ENCODE data around the gene TMC6.

The TMC6 gene

DNA sequence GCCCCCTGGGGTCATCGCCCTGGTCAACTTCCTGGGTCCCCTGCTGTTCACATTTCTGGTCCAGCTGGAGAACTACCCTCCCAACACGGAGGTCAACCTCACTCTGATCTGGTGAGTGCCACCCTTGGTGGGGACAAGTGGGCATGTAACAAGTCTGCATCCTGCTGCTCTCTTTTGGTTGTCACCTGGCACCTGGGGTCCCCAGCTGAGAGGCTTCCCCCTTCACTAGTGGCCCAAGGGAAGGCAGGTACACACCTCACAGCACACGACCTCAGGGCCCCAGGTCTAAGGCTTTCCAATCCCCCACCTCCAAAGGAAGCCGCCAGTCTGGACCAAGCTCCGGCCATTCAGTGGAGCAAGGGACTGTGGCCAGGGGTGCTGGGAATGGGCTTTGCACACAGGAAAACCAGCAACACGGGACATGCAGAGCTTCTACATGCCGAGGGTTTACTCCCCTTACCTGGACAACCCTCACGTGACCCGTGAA, 6.4 kb upstream of the TMC6 start:
- no peak for DNase-seq

DNA sequence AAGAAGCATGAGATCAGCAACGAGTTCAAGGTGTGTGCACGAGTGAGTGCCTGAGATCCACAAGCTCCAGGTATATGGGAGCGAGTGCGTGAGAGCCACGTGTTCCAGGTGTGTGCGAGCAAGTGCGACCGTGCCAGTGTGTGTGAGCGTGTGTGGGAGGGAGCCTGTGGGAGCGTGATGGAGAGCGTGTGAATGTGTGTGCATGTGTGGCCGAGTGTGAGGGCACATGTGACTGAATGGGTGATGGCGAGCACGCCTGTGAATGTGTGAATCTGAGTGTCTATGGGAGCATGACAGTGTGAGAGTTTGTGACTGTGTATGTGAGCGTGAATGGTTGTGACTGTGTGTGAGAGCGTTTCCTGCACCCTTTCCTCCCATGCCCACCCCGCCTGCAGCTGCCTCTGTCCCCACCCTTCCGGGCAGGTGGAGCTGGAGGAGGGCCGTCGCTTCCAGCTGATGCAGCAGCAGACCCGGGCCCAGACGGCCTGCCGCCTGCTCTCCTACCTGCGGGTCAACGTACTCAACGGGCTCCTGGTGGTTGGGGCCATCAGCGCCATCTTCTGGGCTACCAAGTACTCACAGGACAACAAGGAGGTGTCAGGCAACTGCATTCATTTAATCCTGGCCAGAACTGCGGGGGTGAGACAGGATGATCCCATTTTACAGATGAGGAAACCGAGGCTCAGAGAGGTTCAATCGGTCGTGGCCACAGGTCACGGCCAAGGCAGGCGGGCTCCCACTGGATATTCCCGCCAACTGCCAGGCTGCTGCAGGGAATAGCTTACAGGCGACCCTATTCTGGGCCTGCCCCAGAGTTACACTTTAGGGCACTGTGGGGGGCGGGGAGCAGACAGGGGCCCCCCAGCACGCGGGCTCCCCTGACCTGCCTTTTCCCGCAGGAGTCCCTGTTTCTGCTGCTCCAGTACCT, 5.7 kb upstream of the TMC6 start:
- no peak for DNase-seq

DNA sequence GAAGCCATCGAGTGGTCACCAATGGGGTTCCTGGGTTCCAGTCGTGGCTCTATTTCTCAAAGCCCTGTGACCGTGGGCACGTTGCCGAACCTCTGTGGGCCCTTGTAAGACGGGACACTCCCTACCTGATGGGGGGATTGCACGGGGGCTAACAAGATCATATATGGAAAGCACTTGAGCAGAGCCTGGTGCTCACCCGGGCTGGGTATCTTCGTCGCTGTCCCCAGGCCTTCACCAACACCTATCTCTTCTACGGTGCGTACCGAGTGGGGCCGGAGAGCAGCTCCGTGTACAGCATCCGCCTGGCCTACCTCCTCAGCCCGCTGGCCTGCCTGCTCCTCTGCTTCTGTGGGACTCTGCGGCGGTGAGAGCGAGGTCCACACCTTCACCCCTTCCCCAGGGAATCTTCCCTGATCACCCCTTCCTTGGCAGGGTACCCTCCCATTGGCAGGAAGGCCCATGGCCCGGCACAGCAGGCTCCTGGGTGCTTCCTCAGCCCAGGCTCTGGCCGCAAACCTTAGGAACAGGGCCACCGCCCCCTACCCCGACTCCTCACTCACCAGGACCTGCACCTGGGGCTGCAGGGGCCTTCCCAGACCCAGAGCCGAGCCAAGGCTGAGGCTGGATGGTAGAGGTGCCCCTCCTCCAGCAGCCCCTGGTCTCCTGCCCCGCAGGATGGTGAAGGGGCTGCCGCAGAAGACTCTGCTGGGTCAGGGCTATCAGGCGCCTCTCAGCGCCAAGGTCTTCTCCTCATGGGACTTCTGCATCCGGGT, 4.8 kb upstream of the TMC6 start:
- DNase-seq, result no peak

DNA sequence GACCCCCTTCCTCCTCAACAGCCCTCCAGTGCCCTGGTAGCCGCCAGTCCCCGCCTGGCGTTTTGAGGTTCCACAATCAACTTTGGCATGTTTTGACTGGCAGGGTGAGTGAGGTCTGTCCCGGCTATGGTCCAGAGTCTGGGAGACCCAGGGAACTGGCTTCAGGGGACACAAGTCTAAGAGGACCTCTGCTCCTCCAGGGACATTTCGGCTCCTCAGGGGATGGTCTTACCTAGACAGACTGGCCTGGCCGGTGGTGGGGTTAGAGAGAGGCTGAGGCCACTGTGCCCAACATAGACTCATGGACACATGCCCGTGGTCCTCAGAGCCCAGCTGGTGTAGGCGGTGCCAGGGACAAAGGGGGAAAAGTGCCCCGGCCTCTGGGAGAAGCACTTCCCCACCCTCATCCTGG, 4.2 kb upstream of the TMC6 start:
- no peak for DNase-seq

DNA sequence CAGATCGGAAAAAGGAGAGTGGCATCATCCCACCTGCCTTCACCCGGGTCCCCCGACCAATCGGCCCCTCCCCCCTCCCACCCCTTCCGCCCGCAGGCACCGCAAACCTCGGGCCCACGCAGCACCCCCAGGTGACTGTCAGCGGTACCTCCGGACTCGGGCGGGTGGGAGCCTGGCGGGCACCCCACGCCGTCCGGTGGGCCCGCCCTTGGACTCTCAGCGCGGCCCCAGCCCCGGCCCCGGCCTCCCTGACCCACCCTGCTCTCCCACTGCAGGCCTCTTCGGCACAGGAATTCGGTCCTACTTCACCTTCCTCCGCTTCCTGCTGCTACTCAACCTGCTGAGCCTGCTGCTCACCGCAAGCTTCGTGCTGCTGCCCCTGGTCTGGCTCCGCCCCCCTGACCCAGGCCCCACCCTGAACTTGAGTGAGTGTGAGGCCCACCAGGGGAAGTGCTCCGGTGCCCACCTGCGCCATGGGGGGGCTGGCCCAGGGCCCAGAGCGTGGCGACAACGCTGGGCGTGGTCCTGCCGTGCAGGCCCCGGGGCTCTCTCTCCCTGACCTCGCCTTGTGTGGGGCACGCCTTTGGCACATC, 3.6 kb upstream of the TMC6 start:
- no peak for DNase-seq

DNA sequence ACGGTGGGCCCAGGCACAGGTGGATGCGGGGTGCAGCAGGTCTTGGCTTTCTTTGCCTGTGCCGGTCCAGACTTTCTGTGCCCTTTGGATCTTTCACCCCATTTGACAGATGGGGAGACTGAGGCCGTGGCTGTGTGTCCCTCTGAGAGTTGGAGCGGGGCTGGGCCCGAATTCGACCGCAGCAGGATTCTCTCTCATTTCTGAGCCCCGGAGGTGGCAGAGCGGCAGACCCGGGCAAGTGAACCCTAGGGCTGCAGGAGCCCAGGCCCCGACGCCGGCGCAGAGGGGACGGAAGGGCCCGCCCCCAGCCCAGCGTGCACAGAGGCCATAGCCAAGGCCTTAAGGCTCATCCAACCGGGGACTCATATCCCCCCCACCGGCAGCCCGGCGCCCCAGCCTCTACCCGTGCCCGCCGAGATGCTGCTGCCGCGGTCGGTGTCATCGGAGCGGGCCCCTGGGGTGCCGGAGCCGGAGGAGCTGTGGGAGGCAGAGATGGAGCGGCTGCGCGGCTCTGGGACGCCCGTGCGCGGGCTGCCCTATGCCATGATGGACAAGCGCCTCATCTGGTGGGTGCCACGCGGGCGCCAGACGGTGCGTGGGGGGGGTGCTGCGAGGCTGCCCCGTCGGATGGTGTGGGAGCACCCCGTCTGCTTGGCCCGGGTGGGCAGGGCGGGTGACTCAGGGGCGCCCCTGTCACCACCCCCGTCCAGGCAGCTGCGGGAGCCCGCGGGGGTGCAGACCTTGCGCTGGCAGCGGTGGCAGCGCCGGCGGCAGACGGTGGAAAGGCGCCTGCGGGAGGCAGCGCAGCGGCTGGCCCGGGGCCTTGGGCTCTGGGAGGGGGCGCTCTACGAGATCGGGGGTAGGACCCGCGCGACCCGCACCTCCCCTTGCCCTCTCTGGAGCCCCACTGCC, 2.9 kb upstream of the TMC6 start:
- DNase-seq, result no peak

DNA sequence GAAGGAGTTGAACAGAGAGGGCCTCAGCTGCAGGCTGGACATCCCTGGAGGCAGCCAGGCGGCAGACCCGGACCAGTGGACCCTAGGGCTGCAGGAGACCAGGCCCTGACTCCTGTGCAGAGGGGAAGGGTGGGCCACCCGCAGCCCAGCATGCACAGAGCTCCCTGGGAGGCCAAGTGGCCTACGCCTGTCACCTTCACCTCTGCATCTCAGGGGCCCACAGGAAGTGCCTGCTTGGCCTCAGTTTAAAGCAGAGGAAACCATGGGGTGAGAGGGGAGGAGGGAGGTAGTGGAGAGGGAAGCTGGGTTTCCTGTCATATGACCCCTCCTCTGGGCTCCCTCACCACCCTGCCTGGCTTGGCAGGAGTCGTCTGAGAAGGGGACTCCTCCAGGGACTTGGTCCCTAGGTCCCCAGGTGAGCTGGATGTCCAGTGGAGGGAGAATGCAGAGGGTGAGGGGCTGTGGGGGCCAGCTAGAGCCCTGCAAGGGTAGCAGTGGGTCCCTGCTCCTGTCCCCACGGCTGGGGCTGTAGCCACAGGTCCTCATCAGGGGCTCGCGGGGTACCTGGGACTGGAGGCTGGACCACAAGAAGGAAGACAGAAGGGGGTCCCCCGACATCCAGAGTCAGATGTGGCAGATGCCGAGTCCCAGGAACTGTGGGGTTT, 2.0 kb upstream of the TMC6 start, which contains the start of gene TMC8:
Gene TMC8, plus strand, starts transcription at position 335 of the 665 bp plus-strand sequence. CDS start 818 bp downstream, outside the sequence.
- DNase-seq, result no peak

DNA sequence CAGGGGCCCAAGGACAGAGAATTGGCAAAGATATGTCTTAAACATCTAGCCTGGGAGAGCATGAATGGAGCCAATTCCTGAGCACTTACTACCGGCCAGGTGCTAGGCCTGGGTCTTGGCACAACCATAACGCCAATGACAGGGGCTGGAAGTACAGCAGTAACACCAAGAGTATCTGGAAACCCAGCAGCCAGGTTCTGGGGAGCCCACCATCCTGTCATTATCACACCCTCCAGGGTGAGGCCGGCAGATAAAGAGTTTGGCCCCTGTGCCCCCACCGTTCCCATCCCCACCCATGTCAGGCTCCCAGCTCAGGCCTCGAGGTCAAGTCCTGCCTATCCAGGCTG, 1.5 kb upstream of the TMC6 start:
- DNase-seq, result no peak

DNA sequence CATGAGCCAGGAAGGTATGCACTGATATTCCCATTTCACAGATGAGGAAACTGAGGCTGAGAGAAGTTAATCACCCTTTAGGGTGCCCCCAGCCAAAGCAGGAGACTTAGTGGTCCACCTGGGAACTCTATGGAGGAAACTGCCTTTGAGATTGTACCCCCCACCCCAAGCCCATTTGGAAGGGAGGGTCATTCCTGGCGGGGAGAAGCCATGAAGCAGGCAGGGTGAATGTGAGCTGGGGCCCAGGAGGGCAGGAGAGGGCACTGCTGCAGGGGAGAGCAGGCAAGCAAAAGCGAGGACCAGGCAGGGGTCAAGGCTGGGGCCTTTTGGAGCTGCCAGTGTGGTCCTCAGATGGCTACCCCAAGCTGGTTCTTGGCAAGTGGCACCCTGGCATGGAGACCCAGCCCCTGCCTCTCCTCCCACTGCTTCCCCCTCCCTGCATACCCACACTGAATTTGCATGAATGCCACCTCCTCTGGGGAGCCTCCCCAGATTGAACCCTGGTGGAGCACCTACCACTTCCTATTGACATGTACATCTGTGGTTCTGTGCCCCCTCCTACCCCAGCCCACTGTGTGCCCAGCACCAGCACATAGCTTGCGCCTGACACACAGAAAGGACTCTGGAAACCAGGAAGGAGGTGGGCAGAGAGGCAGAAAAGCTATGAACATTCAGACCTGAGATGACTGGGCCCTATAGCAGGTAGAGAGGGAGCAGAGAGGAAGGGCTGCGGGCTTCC, 965 bp upstream of the TMC6 start:
- DNase-seq, result no peak

DNA sequence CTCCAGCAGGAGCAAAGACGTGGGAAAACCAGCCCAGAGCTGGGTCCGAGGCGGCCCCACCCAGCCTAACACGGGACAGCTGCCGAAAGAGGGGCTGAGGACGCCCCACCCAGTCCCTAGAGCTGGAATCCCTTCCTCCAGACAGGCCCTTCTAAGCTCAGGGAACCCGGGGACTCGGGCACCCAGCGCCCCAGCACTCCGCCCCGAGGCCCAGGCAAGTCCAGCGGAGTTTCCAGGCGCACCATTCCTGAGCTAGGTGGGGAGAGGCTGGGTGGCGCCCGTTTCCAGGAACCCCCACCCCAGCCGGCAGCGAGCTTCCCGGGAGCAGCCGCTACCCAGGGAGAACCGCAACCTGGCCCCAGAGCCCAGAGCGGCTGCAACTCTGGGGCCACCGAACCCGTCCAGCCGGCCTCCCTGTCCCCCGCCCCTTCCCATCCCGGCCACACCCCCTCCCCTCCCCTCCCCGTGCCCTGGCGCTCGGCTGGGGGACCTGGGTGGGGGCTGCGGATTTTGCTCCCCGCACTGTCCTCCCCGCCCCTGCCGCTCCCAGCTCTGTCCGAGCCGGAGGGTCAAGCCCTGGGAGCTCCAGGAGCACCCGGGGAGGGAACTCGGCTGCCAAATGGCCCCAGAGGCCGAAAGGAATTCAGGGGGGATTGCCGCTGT, 536 bp downstream of the TMC6 start:
- no peak for DNase-seq

DNA sequence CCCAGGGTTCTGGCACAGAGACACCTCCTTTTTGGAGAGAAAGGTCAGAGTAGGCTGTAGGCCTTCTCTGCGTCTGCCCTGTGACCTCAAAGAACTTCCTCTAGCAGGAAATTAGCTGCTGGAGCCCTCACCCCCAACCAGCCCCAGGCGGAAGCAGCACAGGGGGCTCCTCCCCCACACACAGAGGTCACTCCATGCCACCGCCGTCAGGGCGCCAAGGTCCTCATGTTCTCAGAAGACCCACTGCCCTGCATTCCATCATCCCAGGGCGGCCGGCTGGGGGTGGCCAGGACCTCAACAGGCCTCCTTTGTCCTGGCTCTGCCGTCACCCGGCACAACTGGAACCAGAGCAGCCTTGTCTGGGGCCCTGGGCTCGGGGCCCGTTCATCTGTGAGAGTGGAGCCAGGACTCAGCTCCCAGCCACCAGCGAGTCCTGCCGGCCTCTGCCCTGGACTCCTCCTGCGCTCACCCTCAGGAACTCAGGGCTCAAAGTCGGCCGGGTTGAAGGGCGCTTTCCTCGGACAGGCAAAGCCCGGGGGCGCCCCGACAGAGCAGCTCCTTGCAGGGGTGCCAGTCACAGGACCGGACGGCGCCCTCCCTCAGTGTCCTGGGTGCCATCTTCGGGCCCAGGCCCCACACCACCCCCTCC, 1.2 kb downstream of the TMC6 start:
- DNase-seq, result no peak

DNA sequence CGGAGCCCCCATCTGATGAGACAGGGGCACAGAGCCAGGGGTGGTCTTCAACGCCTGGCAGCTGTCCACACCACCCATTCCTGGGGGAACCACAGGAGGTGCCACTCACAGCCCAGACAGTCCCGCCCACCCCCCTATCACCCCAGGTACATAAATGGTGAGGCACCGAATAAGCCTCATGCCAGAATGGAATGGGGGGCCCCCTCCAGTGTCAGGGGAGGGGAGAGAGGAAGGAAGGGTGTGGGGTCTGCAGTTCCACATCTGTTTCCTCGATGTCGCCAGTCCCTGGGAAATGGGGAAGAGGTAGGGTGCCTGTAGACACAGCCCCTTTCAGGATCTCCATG, 1.7 kb downstream of the TMC6 start:
- DNase-seq, result no peak

DNA sequence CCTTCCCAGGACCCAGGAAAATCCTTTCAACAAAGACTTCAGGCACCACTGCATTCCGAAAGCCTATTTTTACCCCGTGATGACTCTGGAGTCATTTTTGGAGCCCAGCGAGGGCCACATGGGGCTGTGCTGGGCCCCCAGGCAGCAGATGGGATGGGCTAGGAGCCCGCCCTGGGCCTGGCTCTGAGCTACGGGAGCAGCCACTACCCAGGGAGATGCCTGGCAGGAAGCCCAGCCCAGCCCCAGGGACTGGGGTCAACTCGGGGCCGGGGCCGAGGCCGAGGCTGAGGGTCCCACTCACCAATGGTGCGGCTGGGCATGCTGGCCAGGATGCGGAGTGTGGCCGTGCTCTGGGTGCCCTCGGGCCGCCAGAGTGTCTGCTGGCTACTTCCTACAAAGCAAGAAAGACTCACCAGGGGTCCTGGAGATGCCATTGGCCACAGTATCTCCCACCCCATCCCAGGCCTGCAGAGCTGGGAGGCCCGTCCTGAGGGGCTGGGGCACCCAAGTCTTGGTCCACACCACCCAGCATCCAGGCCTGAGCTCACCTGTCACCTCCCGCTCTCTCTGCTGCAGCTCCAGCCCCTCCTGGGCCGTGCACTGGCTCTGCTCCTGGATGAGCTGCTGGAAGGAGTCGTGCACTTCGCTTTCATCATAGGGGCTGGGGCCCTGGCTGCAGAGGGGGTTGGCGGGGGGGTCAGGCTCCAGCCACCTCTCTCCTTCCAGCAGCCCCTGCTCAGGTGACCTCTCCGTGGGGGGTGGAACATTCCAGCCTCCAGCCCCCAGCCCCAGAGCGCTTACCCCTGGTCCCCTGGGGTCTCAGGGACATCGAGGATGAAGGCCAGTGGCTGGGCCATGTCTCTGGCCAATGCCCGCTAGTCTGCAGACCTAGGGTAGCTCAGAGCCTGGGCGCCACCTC, 2.3 kb downstream of the TMC6 start:
- no peak for DNase-seq

DNA sequence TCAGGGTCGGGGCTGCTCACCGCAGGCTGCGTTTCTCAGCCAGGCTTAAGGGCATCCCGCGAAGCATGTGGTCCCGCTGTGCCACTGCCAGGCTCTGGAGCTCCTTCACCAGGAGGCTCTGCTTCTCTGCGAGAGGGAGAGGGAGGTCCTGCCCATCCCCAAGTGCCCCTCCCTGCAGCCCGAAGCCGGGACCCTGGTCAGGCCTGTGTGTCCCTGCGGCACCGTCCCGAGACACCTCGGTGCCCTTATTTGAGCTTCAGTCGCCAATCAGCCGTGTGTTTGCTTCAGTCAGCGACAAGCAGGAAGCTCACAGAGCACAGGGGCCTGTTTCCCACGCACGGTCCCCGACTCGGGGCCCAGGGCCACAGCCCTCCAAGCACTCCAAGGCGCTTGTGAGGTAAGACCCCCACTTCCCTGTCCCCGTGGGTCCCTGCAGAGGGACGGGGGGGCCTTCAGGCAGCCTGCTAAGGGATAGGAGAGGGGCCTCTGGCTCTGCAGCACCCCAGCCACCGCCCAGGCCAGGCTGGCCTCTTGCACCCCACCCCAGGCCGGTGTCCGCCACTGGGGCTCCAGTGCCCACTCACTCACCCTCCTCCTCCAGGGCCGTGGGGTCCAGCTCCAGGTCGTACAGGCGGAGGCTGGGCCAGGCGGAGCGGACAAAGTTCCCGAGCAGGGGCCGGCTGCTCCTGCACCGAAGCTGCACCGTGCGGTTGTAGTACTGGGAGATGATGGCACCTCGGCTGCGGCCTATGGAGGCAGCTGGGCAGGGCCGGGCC, 3.2 kb downstream of the TMC6 start:
- no peak for DNase-seq

DNA sequence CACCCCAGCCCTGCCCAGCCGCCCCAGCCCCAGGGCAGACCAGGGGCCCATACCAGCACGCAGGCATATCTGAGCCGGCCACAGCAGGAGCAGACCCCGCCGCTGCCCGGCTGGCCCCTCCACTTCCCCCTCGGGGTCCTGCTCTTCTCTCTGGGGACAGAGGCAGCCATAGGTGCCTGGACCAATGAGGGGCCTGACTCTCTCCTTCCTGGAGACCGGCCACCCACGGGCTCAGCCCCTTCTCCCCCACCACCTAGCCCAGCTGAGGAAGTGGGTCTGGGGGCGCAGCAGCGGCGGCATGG, 3.8 kb downstream of the TMC6 start:
- DNase-seq, result no peak

DNA sequence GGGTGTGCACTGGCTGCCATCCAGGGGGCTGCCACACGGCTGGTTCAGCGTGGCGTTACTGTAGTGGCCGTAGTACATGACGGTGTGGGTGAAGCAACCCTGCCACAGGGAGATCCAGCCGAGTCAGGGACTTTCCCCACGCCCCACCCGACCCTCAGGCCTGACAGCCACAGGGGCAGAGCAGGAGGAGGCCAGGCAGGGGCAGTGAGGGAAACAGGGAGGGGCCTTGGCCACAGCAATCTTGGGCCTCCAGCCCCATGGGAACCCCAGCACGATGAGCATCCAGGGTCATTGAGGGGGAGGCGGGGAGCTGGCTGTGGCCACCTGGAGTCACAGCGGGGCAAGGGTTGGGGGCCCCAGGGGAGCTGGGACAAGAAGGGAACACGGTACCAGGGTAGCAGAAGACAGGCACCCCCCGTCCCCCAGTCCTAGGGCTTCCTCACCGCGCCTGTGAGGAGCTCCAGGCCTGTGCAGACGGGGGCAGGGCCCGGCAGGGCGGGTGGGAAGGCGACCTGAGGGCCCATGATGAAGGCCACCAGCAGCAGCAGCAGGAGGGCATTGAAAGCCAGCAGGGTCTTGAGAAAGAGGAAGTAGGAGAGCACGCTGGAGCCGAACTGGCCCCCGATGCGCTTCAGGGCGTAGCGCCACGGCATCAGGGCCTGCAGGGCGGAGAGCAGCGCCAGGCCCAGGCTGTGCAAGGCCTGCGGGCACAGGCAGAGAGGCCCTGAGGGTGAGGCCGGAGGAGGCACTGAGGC, 4.3 kb downstream of the TMC6 start:
- no peak for DNase-seq

DNA sequence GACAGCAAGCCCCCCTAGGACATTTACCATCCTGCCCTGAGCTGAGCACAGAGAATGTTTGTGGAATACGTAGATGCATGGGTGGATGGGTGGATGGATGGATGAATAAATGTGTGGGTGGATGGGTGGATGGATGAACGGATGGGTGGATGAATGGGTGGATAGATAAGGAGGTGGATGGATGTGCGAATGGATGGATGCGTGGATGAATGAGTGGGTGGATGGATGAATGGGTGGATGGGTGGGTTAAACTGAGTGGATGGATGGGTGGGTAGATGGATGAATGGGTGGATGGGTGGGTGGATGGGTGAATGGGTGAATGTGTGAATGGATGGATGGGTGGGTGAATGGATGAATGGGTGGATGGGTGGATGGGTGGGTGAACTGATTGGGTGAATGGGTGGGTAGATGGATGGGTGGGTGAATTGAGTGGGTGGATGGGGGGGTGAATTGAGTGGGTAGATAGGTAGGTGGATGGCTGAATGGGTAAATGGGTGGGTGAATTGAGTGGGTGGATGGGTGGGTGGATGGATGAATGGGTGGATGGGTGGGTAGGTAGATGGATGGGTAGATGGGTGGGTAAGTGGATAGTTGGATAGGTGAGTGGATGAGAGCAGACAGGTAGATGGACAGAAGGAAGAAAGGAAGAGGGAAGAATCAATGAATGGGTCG, 5.2 kb downstream of the TMC6 start:
- no peak for DNase-seq
